ENCODE measurements around the gene B3GAT3. TPM values are rescaled to one million over a fixed set of nuclear protein-coding genes. Genes with fewer than 3 reads are reported as not detected.

Gene B3GAT3
- total RNA-seq, 1 donor from 2014 or later, result 56.6 TPM

GRCh38 chr11:62601372-62602140 lies 20.2 kb downstream of the B3GAT3 start, which contains the start of gene MTA2:
TSS of gene MTA2 (minus strand) at chr11:62601865. CDS start at chr11:62601450, 415 bp downstream.
- Mint-ChIP-seq H3K27ac (peak within 1 kb of the TSS; percentile 97), H3K4me1 (peaks cover 45% of the 10 kb centered on the region), H3K36me3 (ENCODE audit: low read depth) (peaks cover 71% of the 10 kb centered on the region), H3K27me3 (no peaks in the 10 kb centered on the region), H3K9me3 (peaks cover 2% of the 10 kb centered on the region), H3K4me3 (peak within 1 kb of the TSS; percentile 92)
- DNase-seq (peak; percentile 100), ATAC-seq (ENCODE audit: low read depth) (peak; percentile 81)
- TF ChIP-seq, protein P1, sequence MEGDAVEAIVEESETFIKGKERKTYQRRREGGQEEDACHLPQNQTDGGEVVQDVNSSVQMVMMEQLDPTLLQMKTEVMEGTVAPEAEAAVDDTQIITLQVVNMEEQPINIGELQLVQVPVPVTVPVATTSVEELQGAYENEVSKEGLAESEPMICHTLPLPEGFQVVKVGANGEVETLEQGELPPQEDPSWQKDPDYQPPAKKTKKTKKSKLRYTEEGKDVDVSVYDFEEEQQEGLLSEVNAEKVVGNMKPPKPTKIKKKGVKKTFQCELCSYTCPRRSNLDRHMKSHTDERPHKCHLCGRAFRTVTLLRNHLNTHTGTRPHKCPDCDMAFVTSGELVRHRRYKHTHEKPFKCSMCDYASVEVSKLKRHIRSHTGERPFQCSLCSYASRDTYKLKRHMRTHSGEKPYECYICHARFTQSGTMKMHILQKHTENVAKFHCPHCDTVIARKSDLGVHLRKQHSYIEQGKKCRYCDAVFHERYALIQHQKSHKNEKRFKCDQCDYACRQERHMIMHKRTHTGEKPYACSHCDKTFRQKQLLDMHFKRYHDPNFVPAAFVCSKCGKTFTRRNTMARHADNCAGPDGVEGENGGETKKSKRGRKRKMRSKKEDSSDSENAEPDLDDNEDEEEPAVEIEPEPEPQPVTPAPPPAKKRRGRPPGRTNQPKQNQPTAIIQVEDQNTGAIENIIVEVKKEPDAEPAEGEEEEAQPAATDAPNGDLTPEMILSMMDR (IDR thresholded peaks at IDR 0.05), result no peak
- CTCF ChIA-PET, result interaction anchor here (0.7 to 2.4 kb wide), 6 partner anchors 9 to 262 kb away, joined by 3 to 13 read pairs (median 6); partner anchors contain the start of gene TUT1
- POLR2A ChIA-PET, result interaction anchor here (0.7 to 8.2 kb wide), 34 partner anchors 9 to 280 kb away, joined by 3 to 246 read pairs (median 8); partner anchors contain the start of genes B3GAT3, BSCL2, C11orf98 and CSKMT
- intact Hi-C loops (cut with micrococcal nuclease), result loop anchor here (1.0 to 2.0 kb wide), 5 partner anchors 11 to 279 kb away; partner anchors contain the start of genes EML3 and SLC3A2

- POLR2A ChIA-PET, result interaction anchor here (0.6 to 8.2 kb wide), 26 partner anchors 9 to 280 kb away, joined by 3 to 246 read pairs (median 10); partner anchors contain the start of genes B3GAT3, BSCL2, C11orf98 and CSKMT
- peak overlapping the region; percentile 97 for H3K27ac Mint-ChIP-seq
- intact Hi-C loops (cut with micrococcal nuclease), result loop anchor here (1.0 kb wide), 1 partner anchor 279 kb away; the partner anchor contains the start of gene SLC3A2
- CTCF ChIA-PET, result interaction anchor here (0.7 to 2.4 kb wide), 6 partner anchors 8 to 263 kb away, joined by 3 to 13 read pairs (median 6); partner anchors contain the start of gene TUT1
- peaks cover 72% of the 10 kb centered on the region for H3K36me3 Mint-ChIP-seq (ENCODE audit: low read depth)
- H3K4me1 Mint-ChIP-seq, result peaks cover 45% of the 10 kb centered on the region
- DNase-seq (no peak), ATAC-seq (ENCODE audit: low read depth) (peak; percentile 3)
- H3K9me3 Mint-ChIP-seq, result peaks cover 2% of the 10 kb centered on the region
- H3K4me3 Mint-ChIP-seq, result peak overlapping the region; percentile 92
- TF ChIP-seq, protein P1 (IDR thresholded peaks at IDR 0.05), result no peak
- H3K27me3 Mint-ChIP-seq, result no peaks in the 10 kb centered on the region
Measured at GRCh38 chr11:62601122-62601371, 20.7 kb downstream of the B3GAT3 start.

GRCh38 chr11:62600367-62601121 lies 21.2 kb downstream of the B3GAT3 start:
- peak overlapping the region; percentile 97 for H3K27ac Mint-ChIP-seq
- peaks cover 2% of the 10 kb centered on the region for H3K9me3 Mint-ChIP-seq
- H3K4me3 Mint-ChIP-seq, result peak overlapping the region; percentile 92
- intact Hi-C loops (cut with micrococcal nuclease), result loop anchor here (1.0 kb wide), 1 partner anchor 280 kb away; the partner anchor contains the start of gene SLC3A2
- H3K27me3 Mint-ChIP-seq, result no peaks in the 10 kb centered on the region
- no peak for DNase-seq
- peaks cover 72% of the 10 kb centered on the region for H3K36me3 Mint-ChIP-seq (ENCODE audit: low read depth)
- peaks cover 45% of the 10 kb centered on the region for H3K4me1 Mint-ChIP-seq
- POLR2A ChIA-PET, result interaction anchor here (0.6 to 8.2 kb wide), 24 partner anchors 8 to 255 kb away, joined by 3 to 246 read pairs (median 10); partner anchors contain the start of genes B3GAT3, BSCL2, C11orf98 and CSKMT
- TF ChIP-seq, protein P1 (IDR thresholded peaks at IDR 0.05), result no peak
- no peak for ATAC-seq (ENCODE audit: low read depth)
- CTCF ChIA-PET, result interaction anchor here (0.7 to 2.4 kb wide), 3 partner anchors 8 to 263 kb away, joined by 3 to 13 read pairs (median 3); partner anchors contain the start of gene TUT1

- Mint-ChIP-seq H3K27me3 (no peaks in the 10 kb centered on the region), H3K36me3 (ENCODE audit: low read depth) (peaks cover 74% of the 10 kb centered on the region), H3K4me1 (peaks cover 45% of the 10 kb centered on the region), H3K9me3 (peaks cover 2% of the 10 kb centered on the region), H3K4me3 (peak overlapping the region; percentile 92), H3K27ac (peak overlapping the region; percentile 97)
- TF ChIP-seq, protein P1 (IDR thresholded peaks at IDR 0.05), result no peak
- CTCF ChIA-PET, result interaction anchor here (2.4 kb wide), 1 partner anchor 8 kb away, joined by 13 read pairs; the partner anchor contains the start of gene TUT1
- ATAC-seq (ENCODE audit: low read depth) (no peak), DNase-seq (no peak)
- POLR2A ChIA-PET, result interaction anchor here (0.7 to 8.2 kb wide), 19 partner anchors 8 to 241 kb away, joined by 3 to 246 read pairs (median 9); partner anchors contain the start of genes B3GAT3, C11orf98, CSKMT and EEF1G
- intact Hi-C loops (cut with micrococcal nuclease), result loop anchor here (1.0 kb wide), 1 partner anchor 9 kb away; the partner anchor contains the start of gene TUT1
Measured at GRCh38 chr11:62599901-62600300, 21.9 kb downstream of the B3GAT3 start.

All from activated B cell treated with CpG ODN at 0.5 μM for 24 hours (primary cell).